Adrenal gland (tissue), 5 donors: ENCODE measurements around the gene SMAD7.
"Not testable (repeated sequence)": the region's sequence is repeated elsewhere in the genome, so short reads cannot be mapped to it uniquely, and the experiment has no call there.

Source experiments
- POLR2A ChIP-seq, 2 donors: fragments of 450-650 bp; IDR thresholded peaks; one replicate each; pipeline ENCODE4 v1.6.1; 2017; ENCODE audit warnings: antibody characterized with exemption in 2 of 2, mild to moderate bottlenecking in 2 of 2, moderate library complexity in 1 of 2
- TF ChIP-seq, protein P1 (sequence below), 6 experiments: fragments of 450-650 bp in 4 of 6; fragments of 200-600 bp in 2 of 6; sonication (generic) in 1 of 6; IDR thresholded peaks; 1 replicate in 5 of 6; 2 replicates in 1 of 6; pipeline versions ENCODE4 v1.5.1 to v1.8.0; 2016 to 2021; ENCODE audit warnings: antibody characterized with exemption in 6 of 6, mild to moderate bottlenecking in 2 of 6, moderate library complexity in 1 of 6
- donor health status: DM: no; HTN: no; CAD: no.

DNA sequence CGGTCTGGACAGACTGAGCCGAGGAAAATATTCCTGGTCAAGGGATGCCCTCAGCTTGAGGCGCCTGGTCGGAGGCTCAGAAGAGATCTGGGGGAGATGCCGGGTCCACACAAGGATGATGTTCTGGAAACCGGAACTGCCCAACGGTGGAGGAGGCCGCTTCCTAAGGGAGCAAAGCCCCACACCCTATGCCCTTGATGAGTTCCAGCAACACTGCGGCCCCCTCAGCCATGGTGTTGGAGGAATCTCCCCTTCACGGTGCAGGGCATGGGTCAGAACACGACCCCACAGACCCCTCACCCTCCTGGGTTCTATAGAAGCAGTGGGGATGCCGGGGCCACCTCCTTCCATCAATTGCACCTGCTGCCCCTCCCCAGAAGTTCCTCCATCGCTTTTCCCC lies 79.8 kb downstream of the SMAD7 start:
- TF ChIP-seq, protein P1, sequence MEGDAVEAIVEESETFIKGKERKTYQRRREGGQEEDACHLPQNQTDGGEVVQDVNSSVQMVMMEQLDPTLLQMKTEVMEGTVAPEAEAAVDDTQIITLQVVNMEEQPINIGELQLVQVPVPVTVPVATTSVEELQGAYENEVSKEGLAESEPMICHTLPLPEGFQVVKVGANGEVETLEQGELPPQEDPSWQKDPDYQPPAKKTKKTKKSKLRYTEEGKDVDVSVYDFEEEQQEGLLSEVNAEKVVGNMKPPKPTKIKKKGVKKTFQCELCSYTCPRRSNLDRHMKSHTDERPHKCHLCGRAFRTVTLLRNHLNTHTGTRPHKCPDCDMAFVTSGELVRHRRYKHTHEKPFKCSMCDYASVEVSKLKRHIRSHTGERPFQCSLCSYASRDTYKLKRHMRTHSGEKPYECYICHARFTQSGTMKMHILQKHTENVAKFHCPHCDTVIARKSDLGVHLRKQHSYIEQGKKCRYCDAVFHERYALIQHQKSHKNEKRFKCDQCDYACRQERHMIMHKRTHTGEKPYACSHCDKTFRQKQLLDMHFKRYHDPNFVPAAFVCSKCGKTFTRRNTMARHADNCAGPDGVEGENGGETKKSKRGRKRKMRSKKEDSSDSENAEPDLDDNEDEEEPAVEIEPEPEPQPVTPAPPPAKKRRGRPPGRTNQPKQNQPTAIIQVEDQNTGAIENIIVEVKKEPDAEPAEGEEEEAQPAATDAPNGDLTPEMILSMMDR (IDR thresholded peaks at IDR 0.05): not testable (repeated sequence)
- TF ChIP-seq POLR2A (IDR thresholded peaks at IDR 0.05): not testable (repeated sequence)
